GM21423 (cell line): Measurements from ENCODE around the gene LSM7.

Experiments used
- ATAC-seq: cut with Tn5 transposase; IDR thresholded peaks from one replicate; pipeline ENCODE4 v1.9.1; 2021; ENCODE audit warnings: mild to moderate bottlenecking, moderate library complexity; ENCODE audit not compliant: unreplicated experiment

LSM7 gene

GRCh38 chr19:2338751-2339643 lies 10.6 kb upstream of the LSM7 start:
- ATAC-seq: no peak

DNA sequence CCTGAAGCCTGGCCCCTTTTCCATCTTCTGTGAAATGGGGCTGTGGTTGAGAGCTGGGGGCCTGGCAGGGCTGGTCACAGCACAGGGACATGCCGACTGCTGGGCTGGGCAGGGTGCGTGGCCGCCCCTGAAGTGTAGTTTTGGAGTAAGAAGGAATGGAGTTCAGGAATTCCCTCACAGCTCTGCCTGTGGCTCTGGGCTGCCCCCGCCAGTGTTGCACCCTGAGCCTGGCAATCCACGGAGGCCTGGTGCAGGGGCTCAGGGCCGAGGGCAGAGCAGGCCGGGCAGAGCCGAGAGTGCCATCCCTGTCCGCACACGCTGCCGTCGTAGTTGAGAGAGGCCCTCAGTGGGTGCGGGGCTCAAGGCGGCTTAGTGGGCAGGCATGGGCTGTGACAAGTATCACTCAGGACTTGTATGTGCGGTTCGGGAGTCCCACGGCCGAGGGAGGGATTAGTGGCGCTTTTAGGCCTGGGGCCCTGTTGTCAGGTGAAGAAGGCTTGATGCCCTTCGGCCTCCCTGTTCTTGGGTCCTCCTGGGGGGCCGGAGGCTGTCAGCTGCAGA lies 9.7 kb upstream of the LSM7 start:
- no peak for ATAC-seq

- no peak for ATAC-seq
Measured at GRCh38 chr19:2337329-2337707, 8.9 kb upstream of the LSM7 start.

DNA sequence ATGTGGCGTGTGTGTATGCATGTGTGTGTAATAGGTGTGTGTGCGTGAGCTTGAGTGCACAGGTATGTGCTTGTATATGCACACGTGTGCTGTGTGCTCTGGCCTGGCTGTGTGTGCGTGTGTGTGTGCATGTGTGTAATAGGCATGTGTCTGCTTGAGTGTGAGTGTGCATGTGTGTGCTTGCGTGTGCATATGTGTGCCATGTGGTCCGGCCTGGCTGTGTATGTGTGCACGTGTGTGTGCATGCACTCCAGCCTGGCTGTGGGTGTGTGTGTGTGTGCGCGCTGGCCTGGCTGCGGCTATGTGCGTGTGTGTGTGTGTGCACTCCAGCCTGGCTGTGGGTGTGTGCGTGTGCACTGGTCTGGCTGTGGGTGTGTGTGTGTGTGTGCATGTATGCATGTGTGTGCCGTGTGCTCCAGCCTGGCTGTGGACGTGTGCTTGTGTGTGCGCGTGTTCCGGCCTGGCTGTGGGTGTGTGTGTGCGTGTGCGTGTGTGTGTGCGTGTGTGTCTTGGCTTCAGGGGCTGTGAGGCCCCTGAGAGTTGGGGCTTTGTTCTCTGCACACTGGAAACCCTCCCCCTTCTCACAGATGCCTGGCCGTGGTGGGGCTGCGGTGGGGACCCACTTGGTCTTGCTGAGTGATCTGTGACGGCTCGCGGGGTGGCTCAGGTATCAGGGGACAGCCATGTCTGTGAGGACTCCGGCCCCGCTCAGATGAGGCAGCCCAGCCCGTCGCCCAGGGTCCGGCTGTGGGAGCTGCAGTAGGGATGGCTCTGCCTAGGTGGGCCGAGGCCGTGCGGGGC lies 8.3 kb upstream of the LSM7 start:
- ATAC-seq: no peak

DNA sequence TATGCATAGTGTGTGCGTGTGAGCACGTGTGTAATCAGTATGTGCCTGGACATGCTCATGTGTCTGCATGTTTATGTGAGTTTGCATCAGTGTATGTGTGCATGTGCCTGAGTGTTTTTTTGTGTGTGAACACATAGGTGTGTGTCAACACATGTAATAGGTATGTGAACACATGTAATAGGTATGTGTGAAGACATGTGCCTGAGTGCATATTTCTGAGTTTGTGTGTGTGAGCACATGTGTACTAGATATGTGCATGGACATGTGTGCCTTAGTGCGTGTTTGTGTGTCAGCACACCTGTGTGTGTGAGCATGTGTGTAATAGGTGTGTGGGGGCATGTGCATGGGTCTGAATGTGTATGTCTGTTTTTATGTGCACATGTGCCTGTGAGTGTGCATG lies 7.5 kb upstream of the LSM7 start:
- ATAC-seq: no peak

- no peak for ATAC-seq
Measured at GRCh38 chr19:2334986-2335846, 6.8 kb upstream of the LSM7 start.

GRCh38 chr19:2334426-2334825 lies 6.0 kb upstream of the LSM7 start:
- ATAC-seq: no peak

- no peak for ATAC-seq
Measured at GRCh38 chr19:2333807-2334211, 5.4 kb upstream of the LSM7 start.

DNA sequence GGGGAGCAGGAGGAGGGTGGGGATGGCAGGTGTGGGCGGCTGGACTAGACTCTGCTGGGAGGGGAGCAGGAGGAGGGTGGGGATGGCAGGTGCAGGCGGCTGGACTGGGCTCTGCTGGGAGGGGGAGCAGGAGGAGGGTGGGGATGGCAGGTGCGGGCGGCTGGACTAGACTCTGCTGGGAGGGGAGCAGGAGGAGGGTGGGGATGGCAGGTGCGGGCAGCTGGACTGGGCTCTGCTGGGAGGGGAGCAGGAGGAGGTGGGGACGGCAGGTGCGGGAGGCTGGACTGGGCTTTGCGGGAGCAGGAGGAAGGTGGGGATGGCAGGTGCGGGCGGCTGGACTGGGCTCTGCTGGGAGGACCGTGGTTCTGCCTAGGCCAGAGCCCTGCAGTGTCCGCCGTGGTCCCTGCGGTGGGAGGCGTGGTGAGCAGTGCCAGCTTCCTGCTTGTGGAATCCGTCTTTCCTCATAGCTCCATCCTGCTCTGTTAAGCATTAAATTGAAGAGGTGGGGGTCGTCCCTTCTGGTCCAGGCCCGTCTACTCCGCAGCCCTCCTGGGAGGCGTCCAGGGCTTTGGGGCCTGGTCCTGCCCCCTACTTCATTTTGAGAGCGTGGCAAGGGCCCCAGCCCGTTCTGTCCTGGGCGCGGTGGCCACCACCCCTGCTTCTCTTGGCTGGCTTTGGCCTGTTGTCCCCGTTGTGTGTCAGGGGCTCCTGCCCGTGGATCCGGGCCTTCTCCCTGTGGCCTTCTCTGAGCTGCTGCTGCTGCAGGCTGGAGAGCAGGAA lies 4.8 kb upstream of the LSM7 start:
- ATAC-seq: no peak

- ATAC-seq: peak; percentile 29
Measured at GRCh38 chr19:2332341-2333026, 4.1 kb upstream of the LSM7 start.

DNA sequence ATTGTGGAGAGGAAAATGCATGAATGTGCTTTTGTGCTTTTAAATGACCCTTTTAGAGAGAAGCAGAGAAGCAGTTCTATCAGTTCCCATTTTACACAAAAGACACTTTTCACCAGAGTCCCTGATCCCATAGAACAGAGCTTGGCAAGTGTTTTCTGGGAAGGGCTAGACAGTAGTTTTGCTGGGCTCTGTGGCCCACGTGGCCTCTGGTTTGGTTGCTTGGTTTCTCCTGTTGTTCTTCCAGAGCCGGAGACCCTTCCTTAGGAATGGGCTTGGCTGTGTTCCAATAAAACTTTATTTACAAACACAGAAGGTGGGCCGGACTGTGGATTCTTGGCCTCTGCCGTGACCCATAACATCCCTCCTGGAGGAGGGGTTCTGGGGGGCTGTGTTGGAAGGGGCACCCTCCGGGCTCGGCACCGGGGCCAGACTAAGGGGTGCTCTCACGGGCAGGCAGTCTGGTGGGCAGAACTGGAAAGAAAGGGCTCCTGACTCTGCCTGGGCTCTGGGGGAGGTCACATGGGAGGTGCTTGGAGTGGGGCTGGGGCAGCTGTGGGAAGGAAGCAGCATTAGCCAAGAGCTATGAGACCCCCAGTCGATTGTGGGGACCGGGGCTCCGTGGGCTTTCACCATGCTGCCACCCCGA lies 3.3 kb upstream of the LSM7 start:
- ATAC-seq: no peak

DNA sequence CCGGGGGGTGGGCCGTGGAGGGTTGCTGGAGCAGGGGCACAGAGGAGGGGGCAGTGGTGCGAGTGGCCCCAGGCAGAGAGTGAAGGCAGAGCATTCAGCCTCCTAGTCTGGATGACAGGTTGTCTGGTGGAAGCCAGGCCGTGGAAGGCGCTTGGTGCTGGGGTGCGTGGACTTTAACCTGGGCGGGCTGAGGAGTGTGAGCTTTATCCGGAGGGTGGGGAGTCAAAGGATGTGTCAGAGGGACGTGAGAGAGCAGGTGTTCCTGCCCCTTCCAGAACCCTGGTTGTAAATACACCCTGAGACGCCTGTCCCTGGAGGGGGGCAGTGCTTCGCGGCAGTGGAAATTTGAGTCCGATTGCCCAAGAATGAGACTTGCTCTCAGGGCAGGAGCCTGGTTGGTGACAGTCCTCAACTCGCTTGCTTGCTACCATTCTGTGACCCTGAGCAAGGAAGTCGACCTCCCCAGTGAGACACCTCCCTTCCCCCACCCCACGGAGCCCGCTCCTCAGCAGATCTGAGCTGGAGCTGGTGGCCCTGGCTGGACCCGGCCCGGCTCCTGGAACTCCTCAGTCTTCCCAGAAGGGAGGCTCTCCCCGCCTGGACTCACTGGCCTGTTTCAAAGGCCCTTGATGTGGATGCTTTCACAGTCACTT lies 2.4 kb upstream of the LSM7 start:
- ATAC-seq: no peak

- ATAC-seq: no peak
Measured at GRCh38 chr19:2330255-2330631, 1.9 kb upstream of the LSM7 start.

GRCh38 chr19:2329501-2329916 lies 1.1 kb upstream of the LSM7 start:
- ATAC-seq: no peak

DNA sequence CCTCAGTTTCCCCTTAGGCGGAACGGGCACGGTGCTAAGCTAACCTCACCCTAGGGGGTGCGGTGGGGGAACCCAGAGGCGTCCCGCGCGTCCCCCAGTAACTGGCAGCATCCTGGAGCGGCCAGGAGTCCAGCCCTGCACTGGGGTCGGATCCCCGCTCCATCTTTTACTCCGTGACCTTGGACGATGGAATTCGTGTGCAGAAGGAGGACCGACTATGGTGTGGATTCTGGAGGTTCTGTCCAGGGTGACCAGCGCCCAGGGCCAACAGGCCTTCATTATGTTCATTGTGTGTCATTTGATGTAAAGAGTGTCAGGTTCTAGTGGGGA lies 728 bp upstream of the LSM7 start:
- no peak for ATAC-seq

- no peak for ATAC-seq
Measured at GRCh38 chr19:2327773-2328400, 499 bp downstream of the LSM7 start.

DNA sequence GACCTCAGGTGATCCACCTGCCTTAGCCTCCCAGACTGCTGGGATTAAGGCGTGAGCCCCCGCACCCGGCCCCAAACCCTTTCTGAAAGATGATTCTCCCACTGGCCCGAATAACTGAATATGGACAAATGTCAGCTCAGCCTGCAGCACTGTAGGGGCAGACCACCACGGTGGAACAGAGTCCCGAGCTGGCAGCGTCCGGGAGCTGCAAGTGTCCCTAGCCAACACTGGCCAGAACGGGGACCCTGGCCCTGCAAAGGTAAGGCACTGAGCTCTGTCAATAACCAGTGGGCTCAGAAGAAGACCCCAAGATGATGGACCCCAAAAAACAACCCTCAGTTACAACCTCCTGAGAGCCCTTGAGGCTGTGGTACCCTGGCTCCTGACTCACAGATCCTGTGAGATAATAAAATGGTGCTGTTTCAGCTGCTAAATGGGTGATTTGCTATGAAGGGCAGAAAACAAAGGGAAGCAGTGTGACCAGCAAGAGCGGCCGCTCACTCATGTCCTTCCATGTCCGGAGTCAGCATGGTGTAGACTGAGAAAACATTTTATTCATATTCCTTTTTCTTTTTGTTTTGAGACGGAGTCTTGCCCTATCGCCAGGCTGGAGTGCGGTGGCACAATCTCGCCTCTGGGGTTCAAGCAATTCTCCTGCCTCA lies 1.6 kb downstream of the LSM7 start:
- ATAC-seq: no peak
